Measurements from ENCODE around the gene TPO. TPM values are rescaled to one million over a fixed set of nuclear protein-coding genes. Genes with fewer than 3 reads are reported as not detected.
A peak's percentile ranks its signal among the peaks of the same experiment; 100 is the strongest.

Gene TPO
- total RNA-seq, 2 donors from 2014 or later, result not detected

- H3K27ac ChIP-seq (ENCODE audit: low read depth, low read length), result no peak overlapping the region
- H3K27ac Mint-ChIP-seq, result no peak overlapping the region
- peak; percentile 50 for DNase-seq
- TF ChIP-seq, protein P1, sequence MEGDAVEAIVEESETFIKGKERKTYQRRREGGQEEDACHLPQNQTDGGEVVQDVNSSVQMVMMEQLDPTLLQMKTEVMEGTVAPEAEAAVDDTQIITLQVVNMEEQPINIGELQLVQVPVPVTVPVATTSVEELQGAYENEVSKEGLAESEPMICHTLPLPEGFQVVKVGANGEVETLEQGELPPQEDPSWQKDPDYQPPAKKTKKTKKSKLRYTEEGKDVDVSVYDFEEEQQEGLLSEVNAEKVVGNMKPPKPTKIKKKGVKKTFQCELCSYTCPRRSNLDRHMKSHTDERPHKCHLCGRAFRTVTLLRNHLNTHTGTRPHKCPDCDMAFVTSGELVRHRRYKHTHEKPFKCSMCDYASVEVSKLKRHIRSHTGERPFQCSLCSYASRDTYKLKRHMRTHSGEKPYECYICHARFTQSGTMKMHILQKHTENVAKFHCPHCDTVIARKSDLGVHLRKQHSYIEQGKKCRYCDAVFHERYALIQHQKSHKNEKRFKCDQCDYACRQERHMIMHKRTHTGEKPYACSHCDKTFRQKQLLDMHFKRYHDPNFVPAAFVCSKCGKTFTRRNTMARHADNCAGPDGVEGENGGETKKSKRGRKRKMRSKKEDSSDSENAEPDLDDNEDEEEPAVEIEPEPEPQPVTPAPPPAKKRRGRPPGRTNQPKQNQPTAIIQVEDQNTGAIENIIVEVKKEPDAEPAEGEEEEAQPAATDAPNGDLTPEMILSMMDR (conservative IDR thresholded peaks at IDR 0.05), result peak; percentile 27
- H3K9me3 Mint-ChIP-seq, result no peaks in the 10 kb centered on the region
- H3K4me1 Mint-ChIP-seq, result peaks cover 20% of the 10 kb centered on the region
- no peak overlapping the region for H3K9ac ChIP-seq (ENCODE audit: extremely low read depth, low read length, poor library complexity, severe bottlenecking)
- WGBS, 2 experiments (ENCODE audit: insufficient coverage in 1 of 2, insufficient read length in 1 of 2), result 94 to 98% methylated on average over 20 to 22 of the region's 22 CpGs
- H3K27me3 Mint-ChIP-seq (ENCODE audit: insufficient read depth), result peaks cover 41% of the 10 kb centered on the region
- H3K4me3 ChIP-seq (ENCODE audit: low read length), result no peak overlapping the region
- no peaks in the 10 kb centered on the region for H3K36me3 Mint-ChIP-seq (ENCODE audit: low read depth)
- H3K4me1 ChIP-seq (ENCODE audit: control insufficient read depth, insufficient read depth, low read length), result peaks cover 16% of the 10 kb centered on the region
- H3K4me3 Mint-ChIP-seq, result no peak overlapping the region
- H3K9me3 ChIP-seq (ENCODE audit: control insufficient read depth, low read length), result no peaks in the 10 kb centered on the region
- H3K27me3 ChIP-seq (ENCODE audit: control insufficient read depth, insufficient read depth, low read length, poor library complexity, severe bottlenecking), result no peaks in the 10 kb centered on the region
- H3K36me3 ChIP-seq (ENCODE audit: control insufficient read depth, insufficient read depth, low read length), result no peaks in the 10 kb centered on the region
Observed at GRCh38 chr2:1582891-1583341, 169.7 kb downstream of the TPO start.

- TF ChIP-seq, protein P1 (conservative IDR thresholded peaks at IDR 0.05), result no peak
- DNase-seq, result peak; percentile 52
- Histone ChIP-seq H3K9ac (ENCODE audit: extremely low read depth, low read length, poor library complexity, severe bottlenecking) (no peak overlapping the region), H3K4me1 (ENCODE audit: control insufficient read depth, insufficient read depth, low read length) (peaks cover 16% of the 10 kb centered on the region), H3K27me3 (ENCODE audit: control insufficient read depth, insufficient read depth, low read length, poor library complexity, severe bottlenecking) (no peaks in the 10 kb centered on the region), H3K27ac (ENCODE audit: low read depth, low read length) (no peak overlapping the region), H3K4me3 (ENCODE audit: low read length) (no peak overlapping the region), H3K9me3 (ENCODE audit: control insufficient read depth, low read length) (no peaks in the 10 kb centered on the region), H3K36me3 (ENCODE audit: control insufficient read depth, insufficient read depth, low read length) (no peaks in the 10 kb centered on the region)
- no peaks in the 10 kb centered on the region for H3K36me3 Mint-ChIP-seq (ENCODE audit: low read depth)
- peaks cover 35% of the 10 kb centered on the region for H3K27me3 Mint-ChIP-seq (ENCODE audit: insufficient read depth)
- H3K27ac Mint-ChIP-seq, result no peak overlapping the region
- H3K4me1 Mint-ChIP-seq, result peaks cover 20% of the 10 kb centered on the region
- no peak overlapping the region for H3K4me3 Mint-ChIP-seq
- no peaks in the 10 kb centered on the region for H3K9me3 Mint-ChIP-seq
- 92 to 96% methylated on average over 14 to 21 of the region's 21 CpGs for WGBS, 2 experiments (ENCODE audit: insufficient coverage in 1 of 2, insufficient read length in 1 of 2)
Observed at GRCh38 chr2:1584051-1584531, 170.8 kb downstream of the TPO start.

GRCh38 chr2:1584691-1585485 lies 171.6 kb downstream of the TPO start:
- Mint-ChIP-seq H3K36me3 (ENCODE audit: low read depth) (no peaks in the 10 kb centered on the region), H3K4me3 (no peak overlapping the region), H3K27ac (no peak overlapping the region), H3K27me3 (ENCODE audit: insufficient read depth) (peaks cover 31% of the 10 kb centered on the region), H3K9me3 (no peaks in the 10 kb centered on the region), H3K4me1 (peaks cover 20% of the 10 kb centered on the region)
- Histone ChIP-seq H3K27me3 (ENCODE audit: control insufficient read depth, insufficient read depth, low read length, poor library complexity, severe bottlenecking) (no peaks in the 10 kb centered on the region), H3K4me3 (ENCODE audit: low read length) (no peak overlapping the region), H3K9me3 (ENCODE audit: control insufficient read depth, low read length) (no peaks in the 10 kb centered on the region), H3K36me3 (ENCODE audit: control insufficient read depth, insufficient read depth, low read length) (no peaks in the 10 kb centered on the region), H3K27ac (ENCODE audit: low read depth, low read length) (no peak overlapping the region), H3K9ac (ENCODE audit: extremely low read depth, low read length, poor library complexity, severe bottlenecking) (no peak overlapping the region), H3K4me1 (ENCODE audit: control insufficient read depth, insufficient read depth, low read length) (peaks cover 16% of the 10 kb centered on the region)
- TF ChIP-seq, protein P1 (conservative IDR thresholded peaks at IDR 0.05), result no peak
- DNase-seq, result peak; percentile 34
- 93 to 94% methylated on average over 12 to 18 of the region's 18 CpGs for WGBS, 2 experiments (ENCODE audit: insufficient coverage in 1 of 2, insufficient read length in 1 of 2)
